Measurements from ENCODE around the gene ELMO1.

Gene ELMO1

DNA sequence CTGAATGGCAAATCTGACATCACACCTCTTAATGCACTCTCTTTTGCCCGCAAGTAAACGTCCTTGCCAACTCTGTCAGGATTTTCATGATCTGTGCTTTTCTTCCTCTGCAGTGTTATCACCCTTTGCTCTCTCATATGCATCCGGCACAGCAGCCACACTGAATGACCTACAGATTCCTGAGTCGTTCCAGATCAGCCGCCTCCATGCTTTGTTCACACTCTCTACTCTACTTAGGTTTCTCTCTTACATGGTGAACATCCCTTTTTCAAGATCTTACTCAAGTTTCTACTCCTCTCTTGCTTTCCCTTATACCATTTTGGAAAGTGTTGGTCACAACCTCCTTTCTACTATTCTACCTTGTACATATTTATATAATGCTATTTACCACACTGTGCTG lies 596.6 kb downstream of the ELMO1 start:
- peaks cover 10% of the 10 kb centered on the region; the same call in 1 of the 2 replicates for H3K9me3 ChIP-seq (ENCODE audit: control insufficient read depth, insufficient read depth, low read length)
- H3K4me3 ChIP-seq (ENCODE audit: low read length) = no peak overlapping the region
- no peaks in the 10 kb centered on the region for H3K79me2 ChIP-seq (ENCODE audit: control insufficient read depth, low read length)
- no peaks in the 10 kb centered on the region for H3K4me1 ChIP-seq (ENCODE audit: control insufficient read depth, low read length)
- H3K9me2 ChIP-seq (replicated peaks; ENCODE audit: control insufficient read depth, low read length) = no peaks in the 10 kb centered on the region
- no peak overlapping the region for H3K27ac ChIP-seq (ENCODE audit: low read depth, low read length)
- no peaks in the 10 kb centered on the region for H3K36me3 ChIP-seq (ENCODE audit: control insufficient read depth, low read length)
- no peaks in the 10 kb centered on the region for H4K20me1 ChIP-seq (ENCODE audit: control insufficient read depth, insufficient read depth, low read depth, low read length)
- TF ChIP-seq, protein P1, sequence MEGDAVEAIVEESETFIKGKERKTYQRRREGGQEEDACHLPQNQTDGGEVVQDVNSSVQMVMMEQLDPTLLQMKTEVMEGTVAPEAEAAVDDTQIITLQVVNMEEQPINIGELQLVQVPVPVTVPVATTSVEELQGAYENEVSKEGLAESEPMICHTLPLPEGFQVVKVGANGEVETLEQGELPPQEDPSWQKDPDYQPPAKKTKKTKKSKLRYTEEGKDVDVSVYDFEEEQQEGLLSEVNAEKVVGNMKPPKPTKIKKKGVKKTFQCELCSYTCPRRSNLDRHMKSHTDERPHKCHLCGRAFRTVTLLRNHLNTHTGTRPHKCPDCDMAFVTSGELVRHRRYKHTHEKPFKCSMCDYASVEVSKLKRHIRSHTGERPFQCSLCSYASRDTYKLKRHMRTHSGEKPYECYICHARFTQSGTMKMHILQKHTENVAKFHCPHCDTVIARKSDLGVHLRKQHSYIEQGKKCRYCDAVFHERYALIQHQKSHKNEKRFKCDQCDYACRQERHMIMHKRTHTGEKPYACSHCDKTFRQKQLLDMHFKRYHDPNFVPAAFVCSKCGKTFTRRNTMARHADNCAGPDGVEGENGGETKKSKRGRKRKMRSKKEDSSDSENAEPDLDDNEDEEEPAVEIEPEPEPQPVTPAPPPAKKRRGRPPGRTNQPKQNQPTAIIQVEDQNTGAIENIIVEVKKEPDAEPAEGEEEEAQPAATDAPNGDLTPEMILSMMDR (IDR thresholded peaks at IDR 0.05; ENCODE audit: low read depth, low read length, poor library complexity, severe bottlenecking) = no peak
- no peak for TF ChIP-seq EZH2phosphoT487 (IDR thresholded peaks at IDR 0.05; ENCODE audit: borderline replicate concordance, low read length)
- no peak overlapping the region for H3K4me2 ChIP-seq (ENCODE audit: low read length)
- H3F3A ChIP-seq (ENCODE audit: control insufficient read depth, insufficient read depth) = no peaks in the 10 kb centered on the region
- no peaks in the 10 kb centered on the region for H3K27me3 ChIP-seq (ENCODE audit: control insufficient read depth, low read length)

DNA sequence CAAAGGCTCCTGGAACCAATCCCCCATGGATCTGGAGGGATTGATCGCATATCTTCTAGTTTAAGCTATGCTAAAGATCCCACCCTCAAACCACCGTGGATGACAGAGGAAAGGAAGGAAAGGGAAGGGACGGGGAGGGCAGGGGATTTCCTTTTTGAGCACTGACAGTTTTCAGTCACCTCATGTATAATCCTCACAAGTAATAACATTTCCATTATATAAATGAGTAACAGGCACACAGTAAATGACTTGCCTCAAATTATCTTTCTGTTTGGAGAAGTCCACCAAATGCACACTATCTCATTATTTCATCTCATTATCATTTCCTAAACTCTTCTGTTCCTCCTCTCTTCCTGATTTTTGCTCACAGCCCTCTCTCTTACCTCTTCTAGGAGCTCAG lies 597.3 kb downstream of the ELMO1 start:
- Histone ChIP-seq H3K4me1 (ENCODE audit: control insufficient read depth, low read length) (no peaks in the 10 kb centered on the region), H3K4me3 (ENCODE audit: low read length) (no peak overlapping the region), H4K20me1 (ENCODE audit: control insufficient read depth, insufficient read depth, low read depth, low read length) (no peaks in the 10 kb centered on the region), H3K27me3 (ENCODE audit: control insufficient read depth, low read length) (no peaks in the 10 kb centered on the region), H3K4me2 (ENCODE audit: low read length) (no peak overlapping the region), H3K9me3 (ENCODE audit: control insufficient read depth, insufficient read depth, low read length) (peaks cover 10% of the 10 kb centered on the region; the same call in 1 of the 2 replicates), H3K79me2 (ENCODE audit: control insufficient read depth, low read length) (no peaks in the 10 kb centered on the region), H3K27ac (ENCODE audit: low read depth, low read length) (no peak overlapping the region), H3K9me2 (replicated peaks; ENCODE audit: control insufficient read depth, low read length) (no peaks in the 10 kb centered on the region), H3K36me3 (ENCODE audit: control insufficient read depth, low read length) (no peaks in the 10 kb centered on the region), H3F3A (ENCODE audit: control insufficient read depth, insufficient read depth) (no peaks in the 10 kb centered on the region)
- TF ChIP-seq EZH2phosphoT487 (IDR thresholded peaks at IDR 0.05; ENCODE audit: borderline replicate concordance, low read length) = no peak
- TF ChIP-seq, protein P1 (IDR thresholded peaks at IDR 0.05; ENCODE audit: low read depth, low read length, poor library complexity, severe bottlenecking) = no peak

DNA sequence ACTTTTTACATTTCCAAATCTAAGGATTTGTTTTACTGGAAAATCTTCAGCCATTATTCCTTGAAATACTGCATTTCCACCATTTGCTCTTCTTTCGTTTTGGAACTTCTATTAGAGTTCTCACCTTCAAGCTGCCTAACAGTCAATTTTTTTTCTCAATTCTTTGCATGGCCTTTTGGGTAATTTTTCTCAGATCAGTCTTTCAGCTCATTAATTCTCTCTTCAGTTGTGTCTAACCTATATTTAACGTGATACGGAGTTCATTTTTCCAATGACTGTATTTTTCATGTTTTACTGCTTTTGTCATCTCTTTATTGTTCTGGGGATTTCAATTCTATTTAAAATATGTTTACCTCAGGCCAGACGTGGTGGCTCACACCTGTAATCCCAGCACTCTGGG lies 600.7 kb downstream of the ELMO1 start:
- Histone ChIP-seq H3K9me3 (ENCODE audit: control insufficient read depth, insufficient read depth, low read length) (peaks cover 10% of the 10 kb centered on the region; the same call in 1 of the 2 replicates), H4K20me1 (ENCODE audit: control insufficient read depth, insufficient read depth, low read depth, low read length) (no peaks in the 10 kb centered on the region), H3K79me2 (ENCODE audit: control insufficient read depth, low read length) (no peaks in the 10 kb centered on the region), H3K36me3 (ENCODE audit: control insufficient read depth, low read length) (no peaks in the 10 kb centered on the region), H3K27me3 (ENCODE audit: control insufficient read depth, low read length) (no peaks in the 10 kb centered on the region), H3K9me2 (replicated peaks; ENCODE audit: control insufficient read depth, low read length) (no peaks in the 10 kb centered on the region), H3K4me1 (ENCODE audit: control insufficient read depth, low read length) (no peaks in the 10 kb centered on the region), H3K4me3 (ENCODE audit: low read length) (no peak overlapping the region), H3K27ac (ENCODE audit: low read depth, low read length) (no peak overlapping the region), H3K4me2 (ENCODE audit: low read length) (no peak overlapping the region), H3F3A (ENCODE audit: control insufficient read depth, insufficient read depth) (no peaks in the 10 kb centered on the region)
- TF ChIP-seq, protein P1 (IDR thresholded peaks at IDR 0.05; ENCODE audit: low read depth, low read length, poor library complexity, severe bottlenecking) = no peak
- no peak for TF ChIP-seq EZH2phosphoT487 (IDR thresholded peaks at IDR 0.05; ENCODE audit: borderline replicate concordance, low read length)
